H9 (cell line): ENCODE data around the gene CD28. TPM values are rescaled to one million over a fixed set of nuclear protein-coding genes. Genes with fewer than 3 reads are reported as not detected.
A peak's percentile ranks its signal among the peaks of the same experiment; 100 is the strongest.

Experiments
- DNase-seq: peaks from one replicate; pipeline ENCODE4 v3.0.0-alpha.2; 2017
- H2AFZ ChIP-seq: one replicate; pipeline ENCODE4 v1.6.1; 2013; ENCODE audit warnings: mild to moderate bottlenecking, low read length, control low read depth, moderate library complexity
- H2AK5ac ChIP-seq: 2 replicates; pipeline ENCODE4 v1.6.1; 2013; ENCODE audit warnings: low read length, control low read depth, mixed read lengths; ENCODE audit not compliant: insufficient read length
- H2BK120ac ChIP-seq: one replicate; pipeline ENCODE4 v1.6.1; 2013; ENCODE audit warnings: low read depth, mild to moderate bottlenecking, low read length, control low read depth, inconsistent platforms; ENCODE audit not compliant: poor library complexity, severe bottlenecking
- H2BK12ac ChIP-seq: 2 replicates; pipeline ENCODE4 v1.6.1; 2013; ENCODE audit warnings: low read length, control low read depth, mixed read lengths, low read depth; ENCODE audit not compliant: insufficient read length
- H2BK15ac ChIP-seq: 2 replicates; pipeline ENCODE4 v1.6.1; 2013; ENCODE audit warnings: low read depth, low read length, control low read depth
- H2BK20ac ChIP-seq: one replicate; pipeline ENCODE4 v1.6.1; 2013; ENCODE audit warnings: low read depth, mild to moderate bottlenecking, low read length, control low read depth, inconsistent platforms; ENCODE audit not compliant: poor library complexity, severe bottlenecking
- H2BK5ac ChIP-seq: 2 replicates; pipeline ENCODE4 v1.6.1; 2013; ENCODE audit warnings: low read length, control low read depth, mixed read lengths; ENCODE audit not compliant: insufficient read length
- H3K14ac ChIP-seq: 2 replicates; pipeline ENCODE4 v1.6.1; 2013; ENCODE audit warnings: low read length, control low read depth; ENCODE audit not compliant: insufficient read depth
- H3K18ac ChIP-seq: 2 replicates; pipeline ENCODE4 v1.6.1; 2013; ENCODE audit warnings: low read depth, mild to moderate bottlenecking, mixed read lengths, low read length, control low read depth; ENCODE audit not compliant: insufficient read length
- H3K23ac ChIP-seq: 2 replicates; pipeline ENCODE4 v1.6.1; 2013; ENCODE audit warnings: low read length, control low read depth, mixed read lengths, low read depth; ENCODE audit not compliant: insufficient read length
- H3K23me2 ChIP-seq: 2 replicates; pipeline ENCODE4 v1.6.1; 2013; ENCODE audit warnings: low read depth, mild to moderate bottlenecking, mixed read lengths, low read length, control low read depth; ENCODE audit not compliant: insufficient read length, poor library complexity, severe bottlenecking
- H3K27ac ChIP-seq: 2 replicates; pipeline ENCODE4 v1.5.1; 2013; ENCODE audit warnings: low read length, control low read depth, mixed read lengths, low read depth; ENCODE audit not compliant: insufficient read length
- H3K27me3 ChIP-seq: 2 replicates; pipeline ENCODE4 v1.6.1; 2013; ENCODE audit warnings: low read length, control low read depth, inconsistent platforms; ENCODE audit not compliant: insufficient read depth
- H3K4ac ChIP-seq: 2 replicates; pipeline ENCODE4 v1.6.1; 2013; ENCODE audit warnings: low read depth, mild to moderate bottlenecking, control low read depth, inconsistent platforms, low read length, moderate library complexity
- H3K4me1 ChIP-seq: 2 replicates; pipeline ENCODE4 v1.6.1; 2013; ENCODE audit warnings: low read length, control low read depth, inconsistent platforms; ENCODE audit not compliant: insufficient read depth
- H3K4me2 ChIP-seq: 2 replicates; pipeline ENCODE4 v1.6.1; 2013; ENCODE audit warnings: low read length, control low read depth, mixed read lengths; ENCODE audit not compliant: insufficient read length, insufficient read depth
- H3K56ac ChIP-seq: 2 replicates; pipeline ENCODE4 v1.6.1; 2013; ENCODE audit warnings: low read depth, mild to moderate bottlenecking, mixed read lengths, low read length, control low read depth; ENCODE audit not compliant: insufficient read length
- H3K79me1 ChIP-seq: 2 replicates; pipeline ENCODE4 v1.6.1; 2013; ENCODE audit warnings: low read depth, mild to moderate bottlenecking, moderate library complexity, low read length, control low read depth, inconsistent platforms; ENCODE audit not compliant: insufficient read depth, poor library complexity, severe bottlenecking
- H3K79me2 ChIP-seq: 2 replicates; pipeline ENCODE4 v1.6.1; 2013; ENCODE audit warnings: low read length, control low read depth, inconsistent platforms; ENCODE audit not compliant: insufficient read depth
- H3K9ac ChIP-seq: 2 replicates; pipeline ENCODE4 v1.6.1; 2013; ENCODE audit warnings: low read length, control low read depth, mixed read lengths; ENCODE audit not compliant: insufficient read length; ENCODE audit errors: extremely low read depth
- H3K9me3 ChIP-seq: one replicate; pipeline ENCODE4 v1.6.1; 2013; ENCODE audit warnings: low read depth, low read length, inconsistent platforms; ENCODE audit not compliant: control insufficient read depth
- H3T11ph ChIP-seq: one replicate; pipeline ENCODE4 v1.6.1; 2013; ENCODE audit warnings: mild to moderate bottlenecking, low read length, control low read depth, inconsistent platforms
- H4K20me1 ChIP-seq: one replicate; pipeline ENCODE4 v1.6.1; 2013; ENCODE audit not compliant: control insufficient read depth, insufficient read length, insufficient read depth
- H4K5ac ChIP-seq: 2 replicates; pipeline ENCODE4 v1.6.1; 2013; ENCODE audit warnings: low read depth, mild to moderate bottlenecking, mixed read lengths, low read length, control low read depth; ENCODE audit not compliant: insufficient read length
- H4K8ac ChIP-seq: replicated peaks from 2 replicates; pipeline ENCODE4 v1.6.1; 2013; ENCODE audit warnings: low read length, control low read depth, mixed read lengths, low read depth; ENCODE audit not compliant: insufficient read length
- H4K91ac ChIP-seq: 2 replicates; pipeline ENCODE4 v1.6.1; 2013; ENCODE audit warnings: low read depth, mild to moderate bottlenecking, moderate library complexity, mixed read lengths, low read length, control low read depth; ENCODE audit not compliant: insufficient read length
- H3K27ac Mint-ChIP-seq, 3 experiments: 2 replicates in 2 of 3; 3 replicates in 1 of 3; pipeline ENCODE4 v1.8.0; 2020 to 2021; ENCODE audit warnings: mixed read lengths in 3 of 3, mild to moderate bottlenecking in 1 of 3, moderate library complexity in 1 of 3
- H3K27me3 Mint-ChIP-seq: 2 replicates; pipeline ENCODE4 v1.8.0; 2021; ENCODE audit warnings: low read depth, mild to moderate bottlenecking, moderate library complexity, mixed read lengths
- H3K36me3 Mint-ChIP-seq, 3 experiments: 2 replicates in 2 of 3; 3 replicates in 1 of 3; pipeline ENCODE4 v1.8.0; 2020 to 2021; ENCODE audit warnings: low read depth in 3 of 3, mixed read lengths in 3 of 3; ENCODE audit not compliant: insufficient read depth in 1 of 3
- H3K4me1 Mint-ChIP-seq, 2 experiments: 2 replicates each; pipeline ENCODE4 v1.8.0; 2020; ENCODE audit warnings: mixed read lengths in 2 of 2
- H3K4me3 Mint-ChIP-seq, 2 experiments: 2 replicates in 1 of 2; 3 replicates in 1 of 2; pipeline ENCODE4 v1.8.0; 2020 to 2021; ENCODE audit warnings: mild to moderate bottlenecking in 2 of 2, mixed read lengths in 2 of 2, moderate library complexity in 1 of 2
- H3K9me3 Mint-ChIP-seq, 2 experiments: 2 replicates in 1 of 2; 3 replicates in 1 of 2; pipeline ENCODE4 v1.8.0; 2020; ENCODE audit warnings: mild to moderate bottlenecking in 2 of 2, mixed read lengths in 2 of 2, moderate library complexity in 1 of 2
- CTCF ChIP-seq: fragments of 200-600 bp; sonication (generic); conservative IDR thresholded peaks from 3 replicates; pipeline ENCODE4 v1.8.0; 2021; ENCODE audit warnings: antibody characterized with exemption, mild to moderate bottlenecking
- WGBS: extraction: QIAGEN DNeasy Blood & Tissue Kit; methylation state at CpG from one replicate; pipeline ENCODE4 v1.1.7; 2013; ENCODE audit warnings: missing lambda C conversion rate, low lambda C conversion rate, mixed read lengths; ENCODE audit not compliant: insufficient read length; ENCODE audit errors: extremely low coverage; 5-methylcytosine and 5-hydroxymethylcytosine counted together
- total RNA-seq: library from RNA; stranded (reverse); gene quantifications from 2 replicates; pipeline ENCODE4 v1.2.1, GENCODE V29; 2021

CD28 gene
- total RNA-seq, 1 experiment from 2014 or later: not detected

- Histone ChIP-seq H4K8ac (no peak overlapping the region), H3K23ac (no peak overlapping the region), H3K9me3 (no peaks in the 10 kb centered on the region), H3K79me1 (no peaks in the 10 kb centered on the region), H3K18ac (no peak overlapping the region), H3K4ac (no peak overlapping the region), H2AK5ac (no peak overlapping the region), H4K5ac (no peak overlapping the region), H3K14ac (no peak overlapping the region), H2BK12ac (no peak overlapping the region), H4K91ac (no peak overlapping the region), H3K23me2 (no peaks in the 10 kb centered on the region), H2BK20ac (no peak overlapping the region), H3K9ac (no peak overlapping the region), H2BK120ac (no peak overlapping the region), H4K20me1 (no peaks in the 10 kb centered on the region), H2BK5ac (no peak overlapping the region), H3T11ph (no peak overlapping the region), H3K4me2 (peak overlapping the region; percentile 24), H3K27ac (no peak overlapping the region), H2BK15ac (no peak overlapping the region), H3K4me1 (no peaks in the 10 kb centered on the region), H3K79me2 (no peaks in the 10 kb centered on the region), H3K27me3 (no peaks in the 10 kb centered on the region), H3K56ac (no peak overlapping the region), H2AFZ (no peak overlapping the region)
- Mint-ChIP-seq H3K27ac (peak overlapping the region in 2 of 3 experiments; percentile 37 to 90; a peak in 4 of 7 replicates), H3K36me3 (no peaks in the 10 kb centered on the region), H3K27me3 (no peaks in the 10 kb centered on the region), H3K4me3 (no peak overlapping the region; a peak in 1 of 5 replicates), H3K4me1 (peaks cover 14 to 22% of the 10 kb centered on the region in 2 experiments), H3K9me3 (no peaks in the 10 kb centered on the region)
- TF ChIP-seq CTCF: no peak
- peak; percentile 28 for DNase-seq
- no CpG with 5 or more reads among the region's 12 CpGs for WGBS
Observed at GRCh38 chr2:203734276-203734983, 28.0 kb downstream of the CD28 start.
